ENCODE results near the gene PRKCH.

PRKCH gene

GRCh38 chr14:61530296-61530695, 208.9 kb downstream of the PRKCH start:
- ATAC-seq, result no peak
- TF ChIP-seq GLIS3 (CRISPR knock-in tag; IDR thresholded peaks at IDR 0.05) (no peak), TOX (CRISPR knock-in tag; IDR thresholded peaks at IDR 0.05; ENCODE audit: borderline replicate concordance) (no peak), CREB5 (CRISPR knock-in tag; IDR thresholded peaks at IDR 0.05; ENCODE audit: low read depth) (no peak), ZFP30 (CRISPR knock-in tag; IDR thresholded peaks at IDR 0.05) (no peak), ZFP3 (CRISPR knock-in tag; IDR thresholded peaks at IDR 0.05) (no peak), BACH2 (CRISPR knock-in tag; IDR thresholded peaks at IDR 0.05; ENCODE audit: borderline replicate concordance) (no peak), CSDC2 (CRISPR knock-in tag; IDR thresholded peaks at IDR 0.05) (no peak), ZNF8 (CRISPR knock-in tag; IDR thresholded peaks at IDR 0.05) (no peak), ZC3H10 (CRISPR knock-in tag; IDR thresholded peaks at IDR 0.05) (no peak), TSHZ2 (CRISPR knock-in tag; IDR thresholded peaks at IDR 0.05) (no peak), ZNF565 (CRISPR knock-in tag; conservative IDR thresholded peaks at IDR 0.05; ENCODE audit: low read depth) (no peak), OSR1 (CRISPR knock-in tag; IDR thresholded peaks at IDR 0.05) (no peak), SNAI2 (CRISPR knock-in tag; IDR thresholded peaks at IDR 0.05) (no peak), ESRRG (CRISPR knock-in tag; IDR thresholded peaks at IDR 0.05) (no peak), PATZ1 (CRISPR knock-in tag; IDR thresholded peaks at IDR 0.05; ENCODE audit: borderline replicate concordance) (no peak), PPARA (CRISPR knock-in tag; IDR thresholded peaks at IDR 0.05; ENCODE audit: borderline replicate concordance) (no peak)

- no peak for ATAC-seq
- TF ChIP-seq BACH2 (CRISPR knock-in tag; IDR thresholded peaks at IDR 0.05; ENCODE audit: borderline replicate concordance), result no peak
- no peak for TF ChIP-seq ZFP30 (CRISPR knock-in tag; IDR thresholded peaks at IDR 0.05)
- no peak for TF ChIP-seq TSHZ2 (CRISPR knock-in tag; IDR thresholded peaks at IDR 0.05)
- no peak for TF ChIP-seq PPARA (CRISPR knock-in tag; IDR thresholded peaks at IDR 0.05; ENCODE audit: borderline replicate concordance)
- no peak for TF ChIP-seq SNAI2 (CRISPR knock-in tag; IDR thresholded peaks at IDR 0.05)
- TF ChIP-seq GLIS3 (CRISPR knock-in tag; IDR thresholded peaks at IDR 0.05), result no peak
- TF ChIP-seq ARNTL (CRISPR knock-in tag; IDR thresholded peaks at IDR 0.05; ENCODE audit: borderline replicate concordance, low read depth), result no peak
- TF ChIP-seq OSR1 (CRISPR knock-in tag; IDR thresholded peaks at IDR 0.05), result no peak
- no peak for TF ChIP-seq CSRNP3 (CRISPR knock-in tag; IDR thresholded peaks at IDR 0.05)
- no peak for TF ChIP-seq TCF4 (CRISPR knock-in tag; IDR thresholded peaks at IDR 0.05; ENCODE audit: borderline replicate concordance)
- TF ChIP-seq ZC3H10 (CRISPR knock-in tag; IDR thresholded peaks at IDR 0.05), result no peak
These were observed 209.5 kb downstream of the PRKCH start for GRCh38 chr14:61530896-61531295.

All from SK-N-SH treated with all-trans-retinoic acid at 6 μM for 48 hours (cell line).